Neural progenitor cell (in vitro differentiated cells): Measurements from ENCODE around the gene ETV6. TPM values are rescaled to one million over a fixed set of nuclear protein-coding genes. Genes with fewer than 3 reads are reported as not detected.

ENCODE experiments used
- DNase-seq: peaks from one replicate; pipeline ENCODE4 v3.0.0-alpha.2; 2016; ENCODE audit warnings: low spot score
- H2AFZ ChIP-seq: fragments of 200-600 bp; sonication (generic); replicated peaks from 2 replicates; pipeline ENCODE4 v1.6.1; 2016; ENCODE audit warnings: antibody characterized with exemption
- H3F3A ChIP-seq: fragments of 200-600 bp; sonication (generic); 2 replicates; pipeline ENCODE4 v1.6.1; 2016; ENCODE audit warnings: antibody characterized with exemption, low read depth
- H3K27ac ChIP-seq: fragments of 200-600 bp; sonication (generic); 2 replicates; pipeline ENCODE4 v1.5.1; 2016; ENCODE audit warnings: mild to moderate bottlenecking
- H3K27me3 ChIP-seq: fragments of 200-600 bp; sonication (generic); 2 replicates; pipeline ENCODE4 v1.6.1; 2016; ENCODE audit warnings: mild to moderate bottlenecking, moderate library complexity
- H3K36me3 ChIP-seq: fragments of 200-600 bp; sonication (generic); 2 replicates; pipeline ENCODE4 v1.5.1; 2016
- H3K4me1 ChIP-seq: fragments of 200-600 bp; sonication (generic); 2 replicates; pipeline ENCODE4 v1.6.1; 2016; ENCODE audit warnings: mixed run types
- H3K4me2 ChIP-seq: fragments of 200-600 bp; sonication (generic); 2 replicates; pipeline ENCODE4 v1.6.1; 2016
- H3K4me3 ChIP-seq: fragments of 200-600 bp; sonication (generic); 2 replicates; pipeline ENCODE4 v1.5.1; 2016
- H3K79me2 ChIP-seq: fragments of 200-600 bp; sonication (generic); 2 replicates; pipeline ENCODE4 v1.6.1; 2016; ENCODE audit warnings: low read depth
- H3K9ac ChIP-seq: fragments of 200-600 bp; sonication (generic); 2 replicates; pipeline ENCODE4 v1.6.1; 2016
- H3K9me3 ChIP-seq: fragments of 200-600 bp; sonication (generic); 2 replicates; pipeline ENCODE4 v1.5.1; 2016; ENCODE audit warnings: low read depth
- H4K20me1 ChIP-seq: fragments of 200-600 bp; sonication (generic); 2 replicates; pipeline ENCODE4 v1.6.1; 2016; ENCODE audit warnings: low read depth
- H3K27ac Mint-ChIP-seq: 3 replicates; pipeline ENCODE4 v1.8.0; 2021; ENCODE audit warnings: mixed read lengths
- H3K27me3 Mint-ChIP-seq: 2 replicates; pipeline ENCODE4 v1.8.0; 2022; ENCODE audit warnings: low read depth, mild to moderate bottlenecking, inconsistent platforms, moderate library complexity, mixed read lengths; ENCODE audit not compliant: insufficient read depth
- H3K36me3 Mint-ChIP-seq: 3 replicates; pipeline ENCODE4 v1.8.0; 2021; ENCODE audit warnings: mixed read lengths
- H3K4me1 Mint-ChIP-seq: 3 replicates; pipeline ENCODE4 v1.8.0; 2021; ENCODE audit warnings: mixed read lengths
- H3K4me3 Mint-ChIP-seq: 3 replicates; pipeline ENCODE4 v1.8.0; 2021; ENCODE audit warnings: mild to moderate bottlenecking, moderate library complexity, mixed read lengths
- H3K9me3 Mint-ChIP-seq: 3 replicates; pipeline ENCODE4 v1.8.0; 2020; ENCODE audit warnings: mixed read lengths
- EZH2 ChIP-seq: fragments of 200-600 bp; sonication (generic); IDR thresholded peaks from 2 replicates; pipeline ENCODE4 v1.6.1; 2017; ENCODE audit warnings: antibody characterized with exemption, mild to moderate bottlenecking, moderate library complexity
- EZH2phosphoT487 ChIP-seq: fragments of 200-600 bp; sonication (generic); IDR thresholded peaks from 2 replicates; pipeline ENCODE4 v1.6.1; 2017; ENCODE audit warnings: antibody characterized with exemption
- total RNA-seq: library from RNA; depleted of rRNA; stranded (reverse); fragments of >200 nt; gene quantifications from 2 replicates; pipeline ENCODE4 v1.2.3, GENCODE V29; 2015; ENCODE audit warnings: low replicate concordance
- TF ChIP-seq, protein P1 (sequence below): fragments of 200-600 bp; sonication (generic); IDR thresholded peaks from 2 replicates; pipeline ENCODE4 v1.5.1; 2017; ENCODE audit warnings: antibody characterized with exemption, mild to moderate bottlenecking

Gene ETV6
- total RNA-seq, 1 donor from 2014 or later = 6.2 TPM

DNA sequence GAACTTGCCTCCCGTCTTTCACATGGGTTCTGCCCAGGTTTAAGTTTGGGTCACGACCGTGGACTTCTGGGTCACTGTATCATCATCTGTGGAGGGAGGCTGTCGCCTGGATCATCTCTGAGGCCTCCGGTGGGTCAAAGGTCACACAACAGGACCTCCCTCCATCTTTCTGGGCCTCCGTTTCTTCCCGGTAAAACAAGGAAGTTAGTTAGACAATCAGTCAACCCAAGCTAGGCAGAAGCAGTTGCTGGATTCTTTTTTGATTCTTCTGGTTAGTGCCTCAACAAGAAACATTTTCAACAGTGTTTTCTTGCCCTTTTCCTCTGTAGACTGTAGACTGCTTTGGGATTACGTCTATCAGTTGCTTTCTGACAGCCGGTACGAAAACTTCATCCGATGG is 234.6 kb downstream of the ETV6 start:
- Mint-ChIP-seq H3K36me3 (peaks cover 39% of the 10 kb centered on the region), H3K27ac (no peak overlapping the region), H3K27me3 (peaks cover 4% of the 10 kb centered on the region), H3K4me1 (peaks cover 26% of the 10 kb centered on the region), H3K9me3 (peaks cover 2% of the 10 kb centered on the region), H3K4me3 (no peak overlapping the region)
- no peaks in the 10 kb centered on the region for H3K27me3 ChIP-seq
- DNase-seq = no peak
- no peak overlapping the region for H3K4me2 ChIP-seq
- no peak overlapping the region for H3K9ac ChIP-seq
- H3K36me3 ChIP-seq = no peaks in the 10 kb centered on the region
- TF ChIP-seq EZH2phosphoT487 (no peak), EZH2 (no peak)
- TF ChIP-seq, protein P1, sequence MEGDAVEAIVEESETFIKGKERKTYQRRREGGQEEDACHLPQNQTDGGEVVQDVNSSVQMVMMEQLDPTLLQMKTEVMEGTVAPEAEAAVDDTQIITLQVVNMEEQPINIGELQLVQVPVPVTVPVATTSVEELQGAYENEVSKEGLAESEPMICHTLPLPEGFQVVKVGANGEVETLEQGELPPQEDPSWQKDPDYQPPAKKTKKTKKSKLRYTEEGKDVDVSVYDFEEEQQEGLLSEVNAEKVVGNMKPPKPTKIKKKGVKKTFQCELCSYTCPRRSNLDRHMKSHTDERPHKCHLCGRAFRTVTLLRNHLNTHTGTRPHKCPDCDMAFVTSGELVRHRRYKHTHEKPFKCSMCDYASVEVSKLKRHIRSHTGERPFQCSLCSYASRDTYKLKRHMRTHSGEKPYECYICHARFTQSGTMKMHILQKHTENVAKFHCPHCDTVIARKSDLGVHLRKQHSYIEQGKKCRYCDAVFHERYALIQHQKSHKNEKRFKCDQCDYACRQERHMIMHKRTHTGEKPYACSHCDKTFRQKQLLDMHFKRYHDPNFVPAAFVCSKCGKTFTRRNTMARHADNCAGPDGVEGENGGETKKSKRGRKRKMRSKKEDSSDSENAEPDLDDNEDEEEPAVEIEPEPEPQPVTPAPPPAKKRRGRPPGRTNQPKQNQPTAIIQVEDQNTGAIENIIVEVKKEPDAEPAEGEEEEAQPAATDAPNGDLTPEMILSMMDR = no peak
- no peak overlapping the region for H2AFZ ChIP-seq
- H3K9me3 ChIP-seq = no peaks in the 10 kb centered on the region
- no peaks in the 10 kb centered on the region for H3F3A ChIP-seq
- no peaks in the 10 kb centered on the region for H4K20me1 ChIP-seq
- H3K4me3 ChIP-seq = no peak overlapping the region
- H3K27ac ChIP-seq = no peak overlapping the region
- H3K4me1 ChIP-seq = peaks cover 8% of the 10 kb centered on the region
- H3K79me2 ChIP-seq = no peaks in the 10 kb centered on the region

DNA sequence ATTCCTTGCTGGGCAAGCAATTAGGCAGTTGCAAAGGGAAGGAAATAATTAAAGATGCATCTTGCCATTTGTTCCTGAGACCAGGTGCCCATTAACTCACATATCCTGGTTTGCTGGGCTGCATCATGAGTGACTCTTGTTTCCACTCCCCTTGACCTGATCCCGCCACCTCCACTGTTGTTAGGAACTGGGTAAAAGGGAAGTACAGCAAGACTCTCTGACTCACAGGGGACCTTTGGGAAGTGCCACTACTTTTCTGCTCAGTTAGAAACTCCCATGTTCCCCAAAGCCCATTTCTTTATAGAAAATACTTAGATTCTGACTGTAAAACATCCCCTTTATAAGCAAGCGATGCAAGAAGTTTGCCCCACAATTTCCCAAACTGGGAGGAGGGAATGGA is 235.2 kb downstream of the ETV6 start:
- TF ChIP-seq, protein P1 = no peak
- Mint-ChIP-seq H3K4me3 (no peak overlapping the region), H3K27me3 (peaks cover 4% of the 10 kb centered on the region), H3K36me3 (peaks cover 45% of the 10 kb centered on the region), H3K27ac (no peak overlapping the region), H3K9me3 (peaks cover 2% of the 10 kb centered on the region), H3K4me1 (peaks cover 20% of the 10 kb centered on the region)
- H3K4me1 ChIP-seq = peaks cover 8% of the 10 kb centered on the region
- no peaks in the 10 kb centered on the region for H4K20me1 ChIP-seq
- H3F3A ChIP-seq = no peaks in the 10 kb centered on the region
- H3K9me3 ChIP-seq = no peaks in the 10 kb centered on the region
- no peaks in the 10 kb centered on the region for H3K79me2 ChIP-seq
- no peak overlapping the region for H3K4me2 ChIP-seq
- no peak for DNase-seq
- no peak overlapping the region for H3K27ac ChIP-seq
- no peaks in the 10 kb centered on the region for H3K27me3 ChIP-seq
- H2AFZ ChIP-seq = no peak overlapping the region
- H3K9ac ChIP-seq = no peak overlapping the region
- no peaks in the 10 kb centered on the region for H3K36me3 ChIP-seq
- no peak overlapping the region for H3K4me3 ChIP-seq

DNA sequence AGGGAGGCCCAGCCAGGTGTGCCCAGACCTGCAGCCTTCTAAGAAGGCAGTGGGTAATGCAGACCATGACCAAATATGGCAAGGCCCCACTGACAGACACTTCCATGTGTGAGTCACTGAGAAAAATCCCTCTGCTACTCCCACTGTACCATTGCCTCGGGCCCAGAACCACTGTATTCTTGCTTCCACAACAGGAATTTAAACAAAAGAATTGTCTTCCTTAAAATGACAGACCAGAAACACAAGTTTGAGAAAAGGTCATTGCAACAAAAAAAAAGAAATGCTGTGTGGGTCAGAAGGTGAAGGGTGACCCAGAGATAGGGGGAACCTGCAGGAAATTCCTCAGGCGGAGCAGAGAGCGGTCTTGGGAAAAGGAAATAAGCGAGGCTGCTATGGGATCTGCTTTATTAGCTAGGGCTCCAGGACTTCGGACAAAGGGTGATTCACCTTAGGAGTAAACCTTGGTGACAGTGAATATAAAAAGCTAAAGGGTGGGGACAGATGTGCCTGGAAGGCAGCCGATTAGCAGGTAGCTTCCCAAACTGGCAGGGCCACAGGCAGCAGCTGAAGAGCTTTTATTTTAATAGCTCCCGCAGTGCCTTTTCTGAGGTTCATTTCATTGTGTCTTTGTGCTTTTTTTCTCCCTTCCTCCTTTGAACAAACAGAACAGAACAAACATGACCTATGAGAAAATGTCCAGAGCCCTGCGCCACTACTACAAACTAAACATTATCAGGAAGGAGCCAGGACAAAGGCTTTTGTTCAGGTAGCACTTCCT is 236.0 kb downstream of the ETV6 start:
- H3K27ac Mint-ChIP-seq = no peak overlapping the region
- no peaks in the 10 kb centered on the region for H3K9me3 ChIP-seq
- H3K27me3 ChIP-seq = no peaks in the 10 kb centered on the region
- no peak overlapping the region for H3K4me2 ChIP-seq
- TF ChIP-seq EZH2phosphoT487 = no peak
- no peak for TF ChIP-seq EZH2
- TF ChIP-seq, protein P1 = no peak
- no peak overlapping the region for H3K4me3 Mint-ChIP-seq
- peaks cover 16% of the 10 kb centered on the region for H3K4me1 Mint-ChIP-seq
- no peaks in the 10 kb centered on the region for H3K36me3 ChIP-seq
- no peaks in the 10 kb centered on the region for H3F3A ChIP-seq
- peaks cover 4% of the 10 kb centered on the region for H3K27me3 Mint-ChIP-seq
- H3K79me2 ChIP-seq = no peaks in the 10 kb centered on the region
- H3K4me3 ChIP-seq = no peak overlapping the region
- no peak overlapping the region for H2AFZ ChIP-seq
- H3K9ac ChIP-seq = no peak overlapping the region
- H4K20me1 ChIP-seq = no peaks in the 10 kb centered on the region
- H3K9me3 Mint-ChIP-seq = peaks cover 2% of the 10 kb centered on the region
- DNase-seq = no peak
- peaks cover 45% of the 10 kb centered on the region for H3K36me3 Mint-ChIP-seq
- no peak overlapping the region for H3K27ac ChIP-seq
- H3K4me1 ChIP-seq = peaks cover 8% of the 10 kb centered on the region
